ENCODE results near the gene TCF7L1.
A peak's percentile ranks its signal among the peaks of the same experiment; 100 is the strongest.
"Not testable (repeated sequence)": the region's sequence is repeated elsewhere in the genome, so short reads cannot be mapped to it uniquely, and the experiment has no call there.

TCF7L1 gene

GRCh38 chr2:85310330-85310729, 177.1 kb downstream of the TCF7L1 start:
- H3K9me3 ChIP-seq (replicated peaks; ENCODE audit: insufficient read depth, low read length): no peaks in the 10 kb centered on the region
- no peaks in the 10 kb centered on the region for H3K9me2 ChIP-seq (replicated peaks; ENCODE audit: insufficient read depth, low read length)
- H3K79me2 ChIP-seq (ENCODE audit: low read length): no peaks in the 10 kb centered on the region
- H3F3A ChIP-seq (ENCODE audit: insufficient read depth, low read length): peaks cover 25% of the 10 kb centered on the region
- H3K4me1 ChIP-seq (ENCODE audit: low read length): peaks cover 28% of the 10 kb centered on the region
- H3K4me2 ChIP-seq (ENCODE audit: low read depth, low read length): peak overlapping the region; percentile 99
- no peaks in the 10 kb centered on the region for H3K27me3 ChIP-seq (replicated peaks; ENCODE audit: insufficient read depth, low read length)
- no peaks in the 10 kb centered on the region for H3K36me3 ChIP-seq (replicated peaks; ENCODE audit: insufficient read depth, low read length)
- no peaks in the 10 kb centered on the region for H4K20me1 ChIP-seq (ENCODE audit: insufficient read depth, low read length)
- H3K4me3 ChIP-seq (ENCODE audit: low read length): peak overlapping the region; percentile 58
- H3K9ac ChIP-seq (ENCODE audit: low read length): peak overlapping the region; percentile 66; the same call in 1 of the 2 replicates
- no peak overlapping the region for H2AFZ ChIP-seq (ENCODE audit: low read length)
- peak; percentile 75 for DNase-seq
- TF ChIP-seq EZH2phosphoT487 (IDR thresholded peaks at IDR 0.05; ENCODE audit: low read length) (no peak), EZH2 (optimal IDR thresholded peaks at IDR 0.05; ENCODE audit: low read depth, low read length) (no peak)
- TF ChIP-seq, protein P1, sequence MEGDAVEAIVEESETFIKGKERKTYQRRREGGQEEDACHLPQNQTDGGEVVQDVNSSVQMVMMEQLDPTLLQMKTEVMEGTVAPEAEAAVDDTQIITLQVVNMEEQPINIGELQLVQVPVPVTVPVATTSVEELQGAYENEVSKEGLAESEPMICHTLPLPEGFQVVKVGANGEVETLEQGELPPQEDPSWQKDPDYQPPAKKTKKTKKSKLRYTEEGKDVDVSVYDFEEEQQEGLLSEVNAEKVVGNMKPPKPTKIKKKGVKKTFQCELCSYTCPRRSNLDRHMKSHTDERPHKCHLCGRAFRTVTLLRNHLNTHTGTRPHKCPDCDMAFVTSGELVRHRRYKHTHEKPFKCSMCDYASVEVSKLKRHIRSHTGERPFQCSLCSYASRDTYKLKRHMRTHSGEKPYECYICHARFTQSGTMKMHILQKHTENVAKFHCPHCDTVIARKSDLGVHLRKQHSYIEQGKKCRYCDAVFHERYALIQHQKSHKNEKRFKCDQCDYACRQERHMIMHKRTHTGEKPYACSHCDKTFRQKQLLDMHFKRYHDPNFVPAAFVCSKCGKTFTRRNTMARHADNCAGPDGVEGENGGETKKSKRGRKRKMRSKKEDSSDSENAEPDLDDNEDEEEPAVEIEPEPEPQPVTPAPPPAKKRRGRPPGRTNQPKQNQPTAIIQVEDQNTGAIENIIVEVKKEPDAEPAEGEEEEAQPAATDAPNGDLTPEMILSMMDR (IDR thresholded peaks at IDR 0.05; ENCODE audit: low read length): no peak
- H3K27ac ChIP-seq (ENCODE audit: low read length): peak overlapping the region; percentile 95

DNA sequence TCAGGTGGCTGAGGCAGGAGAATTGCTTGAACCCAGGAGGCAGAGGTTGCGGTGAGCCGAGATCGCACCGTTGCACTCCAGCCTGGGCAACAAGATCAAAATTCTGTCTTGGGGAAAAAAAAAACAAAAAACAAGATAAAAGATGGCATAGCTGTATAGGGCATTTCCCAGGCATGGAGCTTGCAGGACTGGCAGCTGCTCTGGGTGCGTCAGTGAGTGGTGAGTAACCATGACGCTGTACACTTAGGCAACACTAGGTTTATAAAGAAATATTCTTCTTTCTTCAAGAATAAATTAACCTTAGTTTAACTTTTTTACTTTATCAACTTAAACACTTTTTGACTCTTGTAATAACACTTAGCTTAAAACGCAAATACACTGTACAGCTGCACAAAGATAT, 179.2 kb downstream of the TCF7L1 start:
- Histone ChIP-seq H3K27ac (ENCODE audit: low read length) (no peak overlapping the region), H3K4me3 (ENCODE audit: low read length) (no peak overlapping the region), H3K27me3 (replicated peaks; ENCODE audit: insufficient read depth, low read length) (no peaks in the 10 kb centered on the region), H3K79me2 (ENCODE audit: low read length) (0 out of 2 replicates have a peak, but pooled peaks cover 4% of the 10 kb centered on the region), H3K9me2 (replicated peaks; ENCODE audit: insufficient read depth, low read length) (no peaks in the 10 kb centered on the region), H3K4me2 (ENCODE audit: low read depth, low read length) (no peak overlapping the region), H2AFZ (ENCODE audit: low read length) (no peak overlapping the region), H3K9me3 (replicated peaks; ENCODE audit: insufficient read depth, low read length) (no peaks in the 10 kb centered on the region), H3K4me1 (ENCODE audit: low read length) (peaks cover 28% of the 10 kb centered on the region), H3F3A (ENCODE audit: insufficient read depth, low read length) (peaks cover 25% of the 10 kb centered on the region), H3K36me3 (replicated peaks; ENCODE audit: insufficient read depth, low read length) (0 out of 2 replicates have a peak, but pooled peaks cover 4% of the 10 kb centered on the region), H4K20me1 (ENCODE audit: insufficient read depth, low read length) (no peaks in the 10 kb centered on the region), H3K9ac (ENCODE audit: low read length) (no peak overlapping the region)
- TF ChIP-seq EZH2phosphoT487 (IDR thresholded peaks at IDR 0.05; ENCODE audit: low read length) (no peak), EZH2 (optimal IDR thresholded peaks at IDR 0.05; ENCODE audit: low read depth, low read length) (no peak)
- TF ChIP-seq, protein P1 (IDR thresholded peaks at IDR 0.05; ENCODE audit: low read length): no peak
- DNase-seq: no peak

DNA sequence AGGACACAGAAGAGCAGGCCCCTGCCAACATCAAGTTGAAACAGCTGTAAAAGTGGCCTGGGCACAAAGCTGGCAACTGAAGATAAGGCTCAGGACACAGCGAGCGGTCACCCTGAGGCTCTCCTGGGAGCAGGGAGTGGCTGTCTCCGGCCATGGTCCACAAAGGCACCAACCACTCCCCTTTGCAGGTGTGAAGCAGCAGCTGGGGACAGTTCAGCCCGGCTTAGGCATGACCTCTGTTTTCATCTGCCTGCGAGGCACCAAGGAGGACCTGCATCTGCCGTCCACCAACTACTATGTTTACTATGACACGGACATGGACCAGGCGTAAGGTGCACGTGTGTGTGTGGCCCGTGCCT, 181.7 kb downstream of the TCF7L1 start:
- Histone ChIP-seq H2AFZ (ENCODE audit: low read length) (no peak overlapping the region), H3K9me3 (replicated peaks; ENCODE audit: insufficient read depth, low read length) (no peaks in the 10 kb centered on the region), H3K36me3 (replicated peaks; ENCODE audit: insufficient read depth, low read length) (peaks cover 4% of the 10 kb centered on the region; the same call in 1 of the 2 replicates), H3K4me2 (ENCODE audit: low read depth, low read length) (no peak overlapping the region), H3K4me1 (ENCODE audit: low read length) (peaks cover 17% of the 10 kb centered on the region), H3K4me3 (ENCODE audit: low read length) (no peak overlapping the region), H3K79me2 (ENCODE audit: low read length) (peaks cover 21% of the 10 kb centered on the region), H3K9ac (ENCODE audit: low read length) (no peak overlapping the region), H3K27me3 (replicated peaks; ENCODE audit: insufficient read depth, low read length) (no peaks in the 10 kb centered on the region), H3F3A (ENCODE audit: insufficient read depth, low read length) (peaks cover 16% of the 10 kb centered on the region), H3K9me2 (replicated peaks; ENCODE audit: insufficient read depth, low read length) (no peaks in the 10 kb centered on the region), H3K27ac (ENCODE audit: low read length) (no peak overlapping the region), H4K20me1 (ENCODE audit: insufficient read depth, low read length) (peaks cover 3% of the 10 kb centered on the region; the same call in 1 of the 2 replicates)
- DNase-seq: no peak
- no peak for TF ChIP-seq EZH2 (optimal IDR thresholded peaks at IDR 0.05; ENCODE audit: low read depth, low read length)
- TF ChIP-seq EZH2phosphoT487 (IDR thresholded peaks at IDR 0.05; ENCODE audit: low read length): no peak
- TF ChIP-seq, protein P1 (IDR thresholded peaks at IDR 0.05; ENCODE audit: low read length): no peak

DNA sequence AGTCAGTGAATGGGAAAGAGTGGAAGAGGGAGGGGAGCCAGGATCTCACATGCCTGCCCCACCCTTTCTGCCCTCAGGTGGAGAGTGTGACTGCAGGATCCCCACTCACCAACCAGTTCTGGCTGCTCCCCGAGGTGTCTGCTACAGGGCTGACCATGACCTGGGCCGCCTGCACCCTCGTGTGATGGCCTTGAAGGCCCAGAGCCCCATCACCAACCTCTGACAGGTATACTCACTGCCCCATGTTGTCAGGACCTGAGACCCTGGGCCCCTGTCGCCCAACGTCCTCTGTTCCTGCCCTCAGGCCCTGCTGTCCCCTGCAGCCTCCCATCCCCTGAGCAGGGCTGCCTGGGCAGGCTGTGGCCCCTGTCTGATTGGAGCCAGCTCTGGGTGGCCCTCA, 182.7 kb downstream of the TCF7L1 start:
- H3K27ac ChIP-seq (ENCODE audit: low read length); H3K9me2 ChIP-seq (replicated peaks; ENCODE audit: insufficient read depth, low read length); H3K27me3 ChIP-seq (replicated peaks; ENCODE audit: insufficient read depth, low read length); H4K20me1 ChIP-seq (ENCODE audit: insufficient read depth, low read length); H3K4me2 ChIP-seq (ENCODE audit: low read depth, low read length); DNase-seq; H3K4me3 ChIP-seq (ENCODE audit: low read length); H3F3A ChIP-seq (ENCODE audit: insufficient read depth, low read length); H3K9ac ChIP-seq (ENCODE audit: low read length); H2AFZ ChIP-seq (ENCODE audit: low read length); H3K4me1 ChIP-seq (ENCODE audit: low read length); H3K36me3 ChIP-seq (replicated peaks; ENCODE audit: insufficient read depth, low read length); H3K9me3 ChIP-seq (replicated peaks; ENCODE audit: insufficient read depth, low read length): not testable (repeated sequence)
- peaks cover 31% of the 10 kb centered on the region for H3K79me2 ChIP-seq (ENCODE audit: low read length)

All from MM.1S (cell line).